Hypothalamus (tissue), 51 donors: Measurements from ENCODE around the gene BPTF.
A peak's percentile ranks its signal among the peaks of the same experiment; 100 is the strongest.
"Not testable (repeated sequence)": the region's sequence is repeated elsewhere in the genome, so short reads cannot be mapped to it uniquely, and the experiment has no call there.

Experiments used
- DNase-seq, 51 donors: peaks; one replicate each; lab custom pipeline; 2025; lab: John Stamatoyannopoulos, UW

Gene BPTF

GRCh38 chr17:67879662-67880061, 54.4 kb downstream of the BPTF start:
- no peak for DNase-seq

- no peak for DNase-seq
Observed at GRCh38 chr17:67881083-67881482, 55.8 kb downstream of the BPTF start.

GRCh38 chr17:67884741-67885140, 59.4 kb downstream of the BPTF start:
- DNase-seq: no peak

- DNase-seq: peak in 7 of 51 donors; percentile 2 to 42 (median 5)
Observed at GRCh38 chr17:67891481-67892119, 66.3 kb downstream of the BPTF start.

GRCh38 chr17:67902511-67903231, 77.4 kb downstream of the BPTF start:
- DNase-seq: peak in 8 of 51 donors; percentile 1 to 66 (median 13)

- not testable (repeated sequence) for DNase-seq
Observed at GRCh38 chr17:67905298-67905697, 80.0 kb downstream of the BPTF start.

- DNase-seq: not testable (repeated sequence)
Observed at GRCh38 chr17:67910117-67910803, 85.0 kb downstream of the BPTF start.

- no peak for DNase-seq
Observed at GRCh38 chr17:67911059-67911782, 85.9 kb downstream of the BPTF start.

GRCh38 chr17:67912088-67912487, 86.8 kb downstream of the BPTF start:
- DNase-seq: no peak

- no peak for DNase-seq
Observed at GRCh38 chr17:67912656-67913055, 87.4 kb downstream of the BPTF start.

GRCh38 chr17:67920212-67920611, 94.9 kb downstream of the BPTF start:
- no peak for DNase-seq

- DNase-seq: no peak
Observed at GRCh38 chr17:67922503-67922902, 97.2 kb downstream of the BPTF start.

- DNase-seq: not testable (repeated sequence)
Observed at GRCh38 chr17:67928842-67929241, 103.5 kb downstream of the BPTF start.

GRCh38 chr17:67931227-67931626, 105.9 kb downstream of the BPTF start:
- DNase-seq: no peak

GRCh38 chr17:67942810-67943209, 117.5 kb downstream of the BPTF start:
- DNase-seq: no peak

- DNase-seq: no peak
Observed at GRCh38 chr17:67944035-67944434, 118.7 kb downstream of the BPTF start.

GRCh38 chr17:67946513-67946912, 121.2 kb downstream of the BPTF start:
- DNase-seq: no peak

GRCh38 chr17:67947325-67947813, 122.1 kb downstream of the BPTF start:
- DNase-seq: no peak

- DNase-seq: no peak
Observed at GRCh38 chr17:67950945-67951344, 125.6 kb downstream of the BPTF start.

GRCh38 chr17:67959510-67959909, 134.2 kb downstream of the BPTF start:
- no peak for DNase-seq

- not testable (repeated sequence) for DNase-seq
Observed at GRCh38 chr17:67960276-67960675, 135.0 kb downstream of the BPTF start.
